Measurements from ENCODE around the gene ZRANB3.

Gene ZRANB3

GRCh38 chr2:135252805-135253458, 278.1 kb downstream of the ZRANB3 start:
- DNase-seq (ENCODE audit: low read depth in 3 of 3) = no peak

- no peak for DNase-seq (ENCODE audit: low read depth in 3 of 3)
Measured at GRCh38 chr2:135248611-135249010, 282.4 kb downstream of the ZRANB3 start.

GRCh38 chr2:135246711-135247270, 284.2 kb downstream of the ZRANB3 start:
- DNase-seq (ENCODE audit: low read depth in 3 of 3) = no peak

DNA sequence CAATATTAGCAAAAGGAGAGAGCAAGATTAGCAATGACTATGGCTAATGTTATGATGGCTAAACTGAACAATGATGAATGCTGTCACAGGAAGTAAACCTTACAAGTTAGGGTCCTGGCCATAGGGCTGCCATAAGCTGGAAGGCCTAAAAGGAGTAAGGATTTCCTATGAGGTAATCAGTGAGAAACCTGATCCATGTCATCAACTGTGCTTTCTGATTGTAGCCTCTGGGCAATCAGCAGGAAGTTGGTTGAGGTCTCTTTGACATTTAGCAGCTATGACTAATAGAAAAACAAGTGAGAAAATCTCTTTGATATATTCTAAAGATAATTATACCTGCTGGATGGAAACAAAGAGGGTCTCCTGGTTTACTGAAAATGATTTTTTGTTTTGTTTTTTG, 285.9 kb downstream of the ZRANB3 start:
- no peak for DNase-seq (ENCODE audit: low read depth in 3 of 3)

- DNase-seq (ENCODE audit: low read depth in 3 of 3) = no peak
Measured at GRCh38 chr2:135238651-135239050, 292.4 kb downstream of the ZRANB3 start.

GRCh38 chr2:135230150-135230549, 300.9 kb downstream of the ZRANB3 start:
- no peak for DNase-seq (ENCODE audit: low read depth in 3 of 3)

- no peak for DNase-seq (ENCODE audit: low read depth in 3 of 3)
Measured at GRCh38 chr2:135227386-135227785, 303.6 kb downstream of the ZRANB3 start.

DNA sequence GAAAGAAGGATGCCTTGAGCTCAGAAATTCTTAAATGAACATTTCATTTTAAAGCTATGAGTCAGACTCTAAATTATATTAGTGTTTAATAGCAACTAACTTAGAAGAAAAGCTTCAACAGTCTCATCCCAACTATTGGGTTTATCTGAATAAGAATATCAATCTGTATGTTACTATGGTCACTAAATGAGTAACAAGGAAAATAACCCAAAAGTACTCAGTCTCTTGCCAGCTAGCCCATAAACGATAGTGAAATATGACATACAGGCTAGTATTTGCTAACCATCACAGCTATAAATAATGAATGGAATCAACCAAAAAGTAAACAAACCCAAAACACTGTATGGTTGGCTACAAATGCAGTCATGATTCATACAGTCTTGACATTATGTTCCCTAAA, 304.1 kb downstream of the ZRANB3 start:
- DNase-seq (ENCODE audit: low read depth in 3 of 3) = no peak

GRCh38 chr2:135225781-135226180, 305.2 kb downstream of the ZRANB3 start:
- DNase-seq (ENCODE audit: low read depth in 3 of 3) = no peak

DNA sequence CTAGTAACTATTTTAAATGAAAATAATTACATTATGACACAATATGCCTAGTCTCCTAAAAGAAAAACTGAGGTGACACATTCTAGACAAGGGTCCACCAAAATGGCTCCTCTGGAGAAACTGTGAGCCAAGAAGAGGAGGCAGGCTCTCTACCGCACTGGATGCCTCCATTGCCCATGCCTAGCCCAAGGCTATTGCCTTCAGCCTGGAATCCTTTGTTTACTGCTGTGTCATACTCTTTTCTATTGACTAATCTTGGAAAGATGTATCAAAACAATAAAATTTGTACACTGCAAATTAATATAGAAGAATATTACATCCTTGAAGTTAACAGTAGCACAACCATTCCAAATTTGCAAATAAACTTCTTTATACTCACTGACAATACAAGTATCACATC, 311.8 kb downstream of the ZRANB3 start:
- DNase-seq (ENCODE audit: low read depth in 3 of 3) = no peak

- DNase-seq (ENCODE audit: low read depth in 3 of 3) = no peak
Measured at GRCh38 chr2:135218426-135218825, 312.6 kb downstream of the ZRANB3 start.

DNA sequence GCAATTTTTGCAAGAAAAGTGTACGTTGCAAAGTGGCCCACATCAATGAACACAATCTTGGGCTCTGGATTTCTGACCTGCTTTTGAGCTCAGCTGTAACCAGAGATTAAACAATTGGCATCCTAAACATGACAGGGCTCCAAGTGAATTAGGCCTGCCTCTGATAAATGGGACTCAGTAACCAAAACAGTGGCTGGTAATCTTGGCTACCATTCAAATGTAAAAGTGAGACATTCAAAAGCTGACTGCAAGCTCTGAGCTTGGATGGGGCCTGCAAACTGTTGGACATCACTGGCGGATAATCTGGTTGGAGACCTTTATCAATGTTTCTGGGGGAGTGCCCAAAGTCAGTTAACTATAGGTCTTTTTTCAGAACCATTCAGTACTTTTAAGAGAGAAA, 318.3 kb downstream of the ZRANB3 start:
- DNase-seq (ENCODE audit: low read depth in 3 of 3) = no peak

DNA sequence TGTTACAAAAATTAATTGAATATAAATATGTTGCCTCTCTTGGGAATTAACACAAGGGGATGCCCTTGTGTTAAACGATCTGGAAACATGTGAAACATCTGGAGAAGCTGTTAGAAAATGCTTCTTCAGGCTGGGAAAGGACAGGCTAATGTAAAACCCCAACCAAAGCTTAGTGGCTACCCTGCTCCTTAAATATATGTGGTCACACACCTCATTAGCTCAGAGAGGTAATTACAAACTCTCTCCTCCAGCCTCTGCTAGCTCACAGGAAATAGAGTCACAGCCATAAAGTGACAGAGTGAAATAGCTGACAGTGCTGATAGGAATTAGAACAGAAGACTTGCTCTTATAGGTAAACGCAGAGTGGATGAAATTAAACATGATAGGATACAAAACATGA, 323.0 kb downstream of the ZRANB3 start:
- no peak for DNase-seq (ENCODE audit: low read depth in 3 of 3)

- DNase-seq (ENCODE audit: low read depth in 3 of 3) = no peak
Measured at GRCh38 chr2:135203944-135204343, 327.1 kb downstream of the ZRANB3 start.

- DNase-seq (ENCODE audit: low read depth in 3 of 3) = no peak
Measured at GRCh38 chr2:135202751-135203150, 328.3 kb downstream of the ZRANB3 start.

DNA sequence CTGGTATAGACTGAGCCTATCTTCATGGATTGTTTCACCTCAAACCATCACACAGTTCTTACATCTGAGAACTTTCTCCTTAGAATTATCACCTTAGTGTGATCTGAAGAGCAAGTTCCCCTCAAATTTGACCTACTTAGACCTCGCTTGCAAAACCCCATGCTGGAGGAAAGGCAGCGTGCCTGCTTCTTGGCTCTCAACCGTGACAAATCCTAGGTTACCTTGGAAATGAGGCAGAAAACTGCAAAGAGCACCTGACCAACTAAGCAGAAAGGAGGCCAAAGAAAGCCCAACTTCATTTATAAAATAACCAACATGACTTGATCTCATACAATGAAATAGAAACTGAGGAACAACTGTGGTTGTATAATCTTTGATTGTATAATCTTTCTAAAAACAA, 332.5 kb downstream of the ZRANB3 start:
- DNase-seq (ENCODE audit: low read depth in 3 of 3) = no peak

GRCh38 chr2:135190799-135191198, 340.2 kb downstream of the ZRANB3 start:
- no peak for DNase-seq (ENCODE audit: low read depth in 3 of 3)

DNA sequence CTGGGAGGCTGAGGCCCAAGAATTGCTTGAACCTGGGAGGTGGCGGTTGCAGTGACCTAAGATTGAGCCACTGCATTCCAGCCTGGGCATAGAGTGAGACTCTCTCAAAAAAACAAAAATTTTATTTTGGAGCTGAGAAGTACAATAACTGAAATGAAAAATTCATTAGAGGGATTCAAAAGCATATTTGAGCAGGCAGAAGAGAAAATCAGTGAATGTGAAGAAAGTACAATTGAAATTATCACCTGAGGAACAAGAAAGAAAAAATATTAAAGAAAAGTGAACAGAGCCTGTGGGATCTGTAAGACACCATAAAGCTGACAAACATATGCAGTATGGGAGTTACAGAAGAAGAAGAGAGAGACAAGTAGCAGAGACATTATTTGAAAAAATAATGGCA, 341.9 kb downstream of the ZRANB3 start:
- no peak for DNase-seq (ENCODE audit: low read depth in 3 of 3)

- no peak for DNase-seq (ENCODE audit: low read depth in 3 of 3)
Measured at GRCh38 chr2:135187270-135187669, 343.7 kb downstream of the ZRANB3 start.

DNA sequence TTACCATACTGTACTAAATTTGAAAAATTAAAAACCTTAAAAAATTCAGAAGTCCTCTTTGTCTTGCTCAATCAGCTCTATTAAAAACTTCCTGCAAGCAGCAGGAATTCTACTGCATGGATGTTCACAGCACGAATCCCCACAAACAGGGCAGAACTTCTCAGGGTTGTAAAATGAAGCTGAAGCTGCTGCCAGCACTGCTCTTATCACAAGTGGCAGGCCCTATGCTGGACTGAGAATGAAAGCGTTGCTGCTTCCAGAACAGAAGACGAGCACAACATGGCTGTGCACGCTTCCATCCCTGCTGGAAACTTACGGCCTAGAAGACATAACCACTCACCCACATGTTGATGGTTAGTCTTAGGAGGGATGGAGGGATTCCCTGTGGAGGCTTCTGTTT, 345.0 kb downstream of the ZRANB3 start:
- no peak for DNase-seq (ENCODE audit: low read depth in 3 of 3)

- no peak for DNase-seq (ENCODE audit: low read depth in 3 of 3)
Measured at GRCh38 chr2:135183822-135184221, 347.2 kb downstream of the ZRANB3 start.

DNA sequence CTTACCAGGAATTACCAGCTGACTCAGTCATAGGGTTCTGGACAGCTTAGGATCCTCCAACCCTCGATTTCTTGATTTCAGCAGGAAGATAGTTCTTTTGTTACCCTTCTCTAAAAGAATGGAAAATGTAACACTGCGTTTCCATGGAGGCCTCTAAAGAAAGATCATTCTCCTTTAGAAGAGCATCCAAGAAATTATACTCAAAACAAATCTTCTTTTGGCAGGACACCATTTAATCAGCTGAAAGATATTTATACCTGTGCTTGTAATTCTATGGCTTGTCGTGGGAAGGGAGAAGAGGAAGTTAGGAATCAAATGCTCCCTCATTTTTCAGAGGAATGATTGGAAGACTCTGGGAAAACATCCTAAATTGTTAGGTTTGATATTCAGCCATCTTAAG, 348.4 kb downstream of the ZRANB3 start:
- no peak for DNase-seq (ENCODE audit: low read depth in 3 of 3)

DNA sequence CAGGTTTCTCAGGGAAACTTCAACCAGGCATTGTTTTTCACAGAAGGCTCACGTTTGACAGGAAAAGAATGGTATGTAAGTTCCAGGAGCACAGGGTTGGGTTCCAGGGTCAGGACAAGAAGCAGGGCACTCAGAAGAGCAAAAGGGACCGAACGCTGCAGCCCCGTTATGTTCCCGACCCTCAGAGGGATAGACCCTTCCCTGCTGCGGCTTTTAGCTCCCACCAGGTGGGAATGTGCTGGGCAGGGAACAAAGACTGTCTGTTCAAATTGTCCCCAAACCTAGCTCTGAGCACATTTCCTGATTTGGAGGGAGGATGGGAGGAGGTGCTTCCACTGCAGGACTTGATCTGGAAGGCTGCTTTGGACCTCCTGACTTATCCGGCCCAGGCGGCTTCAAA, 348.8 kb downstream of the ZRANB3 start:
- DNase-seq (ENCODE audit: low read depth in 3 of 3) = no peak

DNA sequence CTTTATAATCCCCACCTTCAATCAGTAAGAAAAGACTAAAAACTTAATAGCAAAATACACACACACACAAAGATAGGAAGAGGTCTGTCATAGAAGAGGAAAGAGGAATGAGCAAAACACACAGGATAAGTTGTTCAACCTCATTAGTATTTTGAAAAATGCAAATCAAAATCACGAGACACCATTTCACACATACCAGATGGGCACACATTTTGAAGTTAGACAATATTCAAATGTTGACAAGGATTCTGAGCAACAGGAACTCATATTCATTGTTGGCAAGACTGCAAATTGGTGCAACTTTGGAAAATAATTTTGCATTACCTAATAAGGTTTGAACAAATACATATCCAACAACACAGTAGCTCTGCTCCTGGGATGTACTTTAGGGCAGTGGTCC, 351.3 kb downstream of the ZRANB3 start:
- DNase-seq (ENCODE audit: low read depth in 3 of 3) = no peak

Data from stimulated activated CD4-positive, alpha-beta T cell treated with anti-CD3 and anti-CD28 coated beads, TNF-alpha, amount 100 ng/mL, for 24 hours (primary cell).